Stimulated activated memory B cell treated with anti-CD40 and anti-IgM and Interleukin-4, amounts not matched to agents 10 μg/mL and 1 μg/mL and 100 μg/mL, for 72 hours (primary cell): ENCODE data around the gene SLC10A7.
"Not testable (repeated sequence)": the region's sequence is repeated elsewhere in the genome, so short reads cannot be mapped to it uniquely, and the experiment has no call there.

Experiments used
- ATAC-seq: fragments of 150-1000 bp; cut with Tn5 transposase; 2 replicates; pipeline ENCODE4 v1.10.0; 2021
- H3K27ac Mint-ChIP-seq: one replicate; pipeline ENCODE4 v1.8.0; 2022; ENCODE audit warnings: mild to moderate bottlenecking, mixed read lengths
- H3K27me3 Mint-ChIP-seq: one replicate; pipeline ENCODE4 v1.8.0; 2022; ENCODE audit warnings: mixed read lengths
- H3K36me3 Mint-ChIP-seq: one replicate; pipeline ENCODE4 v1.8.0; 2022; ENCODE audit warnings: mixed read lengths
- H3K4me1 Mint-ChIP-seq: one replicate; pipeline ENCODE4 v1.8.0; 2022; ENCODE audit warnings: mixed read lengths
- H3K4me3 Mint-ChIP-seq: one replicate; pipeline ENCODE4 v1.8.0; 2022; ENCODE audit warnings: mild to moderate bottlenecking, moderate library complexity, mixed read lengths
- H3K9me3 Mint-ChIP-seq: one replicate; pipeline ENCODE4 v1.8.0; 2022; ENCODE audit warnings: mixed read lengths

Gene SLC10A7

GRCh38 chr4:146370841-146371240 lies 150.9 kb downstream of the SLC10A7 start:
- Mint-ChIP-seq H3K27ac (no peak overlapping the region), H3K9me3 (no peaks in the 10 kb centered on the region), H3K4me1 (no peaks in the 10 kb centered on the region), H3K27me3 (no peaks in the 10 kb centered on the region), H3K36me3 (no peaks in the 10 kb centered on the region), H3K4me3 (no peak overlapping the region)
- no peak for ATAC-seq

GRCh38 chr4:146369446-146369845 lies 152.3 kb downstream of the SLC10A7 start:
- no peak overlapping the region for H3K27ac Mint-ChIP-seq
- H3K36me3 Mint-ChIP-seq = peaks cover under 1% of the 10 kb centered on the region
- H3K9me3 Mint-ChIP-seq = peaks cover under 1% of the 10 kb centered on the region
- no peaks in the 10 kb centered on the region for H3K4me1 Mint-ChIP-seq
- H3K27me3 Mint-ChIP-seq = no peaks in the 10 kb centered on the region
- H3K4me3 Mint-ChIP-seq = no peak overlapping the region
- ATAC-seq = no peak

- no peak for ATAC-seq
- Mint-ChIP-seq H3K27me3 (no peaks in the 10 kb centered on the region), H3K4me1 (peaks cover 7% of the 10 kb centered on the region), H3K36me3 (peaks cover 12% of the 10 kb centered on the region), H3K27ac (no peak overlapping the region), H3K9me3 (peaks cover 10% of the 10 kb centered on the region), H3K4me3 (no peak overlapping the region)
These were observed 153.5 kb downstream of the SLC10A7 start for GRCh38 chr4:146368209-146368608.

GRCh38 chr4:146367347-146367746 lies 154.4 kb downstream of the SLC10A7 start:
- Mint-ChIP-seq H3K27ac (no peak overlapping the region), H3K27me3 (no peaks in the 10 kb centered on the region), H3K4me1 (peaks cover 7% of the 10 kb centered on the region), H3K36me3 (peaks cover 21% of the 10 kb centered on the region), H3K4me3 (no peak overlapping the region), H3K9me3 (peaks cover 10% of the 10 kb centered on the region)
- ATAC-seq = no peak

- Mint-ChIP-seq H3K9me3 (peaks cover 18% of the 10 kb centered on the region), H3K4me1 (peaks cover 7% of the 10 kb centered on the region), H3K36me3 (peaks cover 49% of the 10 kb centered on the region), H3K27ac (no peak overlapping the region), H3K27me3 (no peaks in the 10 kb centered on the region), H3K4me3 (no peak overlapping the region)
- no peak for ATAC-seq
These were observed 162.0 kb downstream of the SLC10A7 start for GRCh38 chr4:146359771-146360170.

GRCh38 chr4:146350114-146350513 lies 171.6 kb downstream of the SLC10A7 start:
- H3K4me3 Mint-ChIP-seq, H3K27me3 Mint-ChIP-seq, H3K9me3 Mint-ChIP-seq, H3K27ac Mint-ChIP-seq, H3K36me3 Mint-ChIP-seq, ATAC-seq: not testable (repeated sequence)
- H3K4me1 Mint-ChIP-seq = peaks cover 12% of the 10 kb centered on the region

GRCh38 chr4:146349306-146349705 lies 172.4 kb downstream of the SLC10A7 start:
- Mint-ChIP-seq H3K9me3 (no peaks in the 10 kb centered on the region), H3K36me3 (no peaks in the 10 kb centered on the region), H3K27me3 (no peaks in the 10 kb centered on the region), H3K4me3 (no peak overlapping the region), H3K27ac (no peak overlapping the region), H3K4me1 (peaks cover 12% of the 10 kb centered on the region)
- ATAC-seq = no peak

GRCh38 chr4:146347822-146348221 lies 173.9 kb downstream of the SLC10A7 start:
- H3K4me3 Mint-ChIP-seq = no peak overlapping the region
- ATAC-seq = no peak
- H3K27me3 Mint-ChIP-seq = no peaks in the 10 kb centered on the region
- no peak overlapping the region for H3K27ac Mint-ChIP-seq
- peaks cover 18% of the 10 kb centered on the region for H3K4me1 Mint-ChIP-seq
- no peaks in the 10 kb centered on the region for H3K9me3 Mint-ChIP-seq
- no peaks in the 10 kb centered on the region for H3K36me3 Mint-ChIP-seq

- H3K36me3 Mint-ChIP-seq = no peaks in the 10 kb centered on the region
- peaks cover 18% of the 10 kb centered on the region for H3K4me1 Mint-ChIP-seq
- no peaks in the 10 kb centered on the region for H3K9me3 Mint-ChIP-seq
- no peaks in the 10 kb centered on the region for H3K27me3 Mint-ChIP-seq
- H3K4me3 Mint-ChIP-seq = no peak overlapping the region
- ATAC-seq = no peak
- no peak overlapping the region for H3K27ac Mint-ChIP-seq
These were observed 175.5 kb downstream of the SLC10A7 start for GRCh38 chr4:146346276-146346675.

GRCh38 chr4:146343776-146344175 lies 178.0 kb downstream of the SLC10A7 start:
- Mint-ChIP-seq H3K36me3 (no peaks in the 10 kb centered on the region), H3K4me1 (peaks cover 12% of the 10 kb centered on the region), H3K9me3 (no peaks in the 10 kb centered on the region), H3K27ac (no peak overlapping the region), H3K27me3 (no peaks in the 10 kb centered on the region), H3K4me3 (no peak overlapping the region)
- ATAC-seq = no peak

GRCh38 chr4:146343199-146343598 lies 178.5 kb downstream of the SLC10A7 start:
- ATAC-seq = peak; percentile 84

GRCh38 chr4:146342600-146343192 lies 179.0 kb downstream of the SLC10A7 start:
- Mint-ChIP-seq H3K4me1 (peaks cover 12% of the 10 kb centered on the region), H3K27ac (no peak overlapping the region), H3K27me3 (no peaks in the 10 kb centered on the region), H3K36me3 (no peaks in the 10 kb centered on the region), H3K9me3 (no peaks in the 10 kb centered on the region), H3K4me3 (no peak overlapping the region)
- ATAC-seq = no peak

More at GRCh38 chr4:146343199-146343598, 178.5 kb downstream of the SLC10A7 start:
- no peaks in the 10 kb centered on the region for H3K36me3 Mint-ChIP-seq
- H3K4me3 Mint-ChIP-seq = no peak overlapping the region
- peaks cover 12% of the 10 kb centered on the region for H3K4me1 Mint-ChIP-seq
- no peaks in the 10 kb centered on the region for H3K27me3 Mint-ChIP-seq
- no peaks in the 10 kb centered on the region for H3K9me3 Mint-ChIP-seq
- no peak overlapping the region for H3K27ac Mint-ChIP-seq

- no peak overlapping the region for H3K27ac Mint-ChIP-seq
- H3K9me3 Mint-ChIP-seq = no peaks in the 10 kb centered on the region
- H3K36me3 Mint-ChIP-seq = no peaks in the 10 kb centered on the region
- no peaks in the 10 kb centered on the region for H3K27me3 Mint-ChIP-seq
- no peak overlapping the region for H3K4me3 Mint-ChIP-seq
- peaks cover 6% of the 10 kb centered on the region for H3K4me1 Mint-ChIP-seq
- ATAC-seq = no peak
These were observed 180.9 kb downstream of the SLC10A7 start for GRCh38 chr4:146340798-146341197.

- H3K36me3 Mint-ChIP-seq = no peaks in the 10 kb centered on the region
- no peaks in the 10 kb centered on the region for H3K9me3 Mint-ChIP-seq
- no peak overlapping the region for H3K4me3 Mint-ChIP-seq
- H3K27ac Mint-ChIP-seq = no peak overlapping the region
- no peak for ATAC-seq
- peaks cover 5% of the 10 kb centered on the region for H3K4me1 Mint-ChIP-seq
- no peaks in the 10 kb centered on the region for H3K27me3 Mint-ChIP-seq
These were observed 183.2 kb downstream of the SLC10A7 start for GRCh38 chr4:146338512-146338911.

- ATAC-seq = no peak
- no peaks in the 10 kb centered on the region for H3K27me3 Mint-ChIP-seq
- H3K27ac Mint-ChIP-seq = no peak overlapping the region
- no peaks in the 10 kb centered on the region for H3K9me3 Mint-ChIP-seq
- H3K36me3 Mint-ChIP-seq = no peaks in the 10 kb centered on the region
- H3K4me1 Mint-ChIP-seq = no peaks in the 10 kb centered on the region
- H3K4me3 Mint-ChIP-seq = no peak overlapping the region
These were observed 185.3 kb downstream of the SLC10A7 start for GRCh38 chr4:146336410-146336807.

GRCh38 chr4:146335763-146336409 lies 185.9 kb downstream of the SLC10A7 start:
- Mint-ChIP-seq H3K27me3 (no peaks in the 10 kb centered on the region), H3K4me3 (no peak overlapping the region), H3K9me3 (no peaks in the 10 kb centered on the region), H3K27ac (no peak overlapping the region), H3K36me3 (no peaks in the 10 kb centered on the region), H3K4me1 (no peaks in the 10 kb centered on the region)
- ATAC-seq = no peak
